Transverse colon (tissue), 4 donors: Measurements from ENCODE around the gene STAB2. TPM values are rescaled to one million over a fixed set of nuclear protein-coding genes. Genes with fewer than 3 reads are reported as not detected.

Experiments
- DNase-seq: peaks from one replicate; pipeline ENCODE4 v3.0.0-alpha.2; 2019
- H3K27ac ChIP-seq, 4 donors: fragments of 200-600 bp; sonication (generic); 2 replicates each; pipeline ENCODE4 v1.5.1; 2016 to 2018; ENCODE audit warnings: inconsistent platforms in 4 of 4
- H3K27me3 ChIP-seq: fragments of 200-600 bp; sonication (generic); 2 replicates; pipeline ENCODE4 v1.5.1; 2017; ENCODE audit warnings: inconsistent platforms
- H3K36me3 ChIP-seq, 4 donors: fragments of 200-600 bp; sonication (generic); 2 replicates each; pipeline ENCODE4 v1.5.1; 2017 to 2019; ENCODE audit warnings: inconsistent platforms in 4 of 4
- H3K4me1 ChIP-seq, 4 donors: fragments of 200-600 bp; sonication (generic); 2 replicates each; pipeline ENCODE4 v1.5.1; 2017 to 2020; ENCODE audit warnings: inconsistent platforms in 4 of 4
- H3K4me3 ChIP-seq, 4 donors: fragments of 200-600 bp; sonication (generic); 1 replicate in 1 of 4; 2 replicates in 3 of 4; pipeline versions ENCODE4 v1.5.1 to v1.6.1; 2017 to 2019; ENCODE audit warnings: inconsistent platforms in 4 of 4
- H3K9me3 ChIP-seq, 2 donors: fragments of 200-600 bp; sonication (generic); 2 replicates each; pipeline ENCODE4 v1.5.1; 2017 to 2019; ENCODE audit warnings: inconsistent platforms in 2 of 2
- CTCF ChIP-seq, 5 experiments: fragments of 200-600 bp in 3 of 5; fragments of 450-650 bp in 2 of 5; sonication (generic) in 3 of 5; IDR thresholded peaks; 1 replicate in 2 of 5; 2 replicates in 3 of 5; pipeline ENCODE4 v1.5.1; 2016 to 2017; ENCODE audit warnings: antibody characterized with exemption in 5 of 5, inconsistent platforms in 3 of 5, mild to moderate bottlenecking in 2 of 5, moderate library complexity in 1 of 5
- EP300 ChIP-seq: sonication (generic); formaldehyde crosslinking; IDR thresholded peaks from one replicate; pipeline ENCODE4 v1.6.1; 2017; ENCODE audit warnings: antibody characterized with exemption, low read depth
- POLR2A ChIP-seq: fragments of 450-650 bp; IDR thresholded peaks from one replicate; pipeline ENCODE4 v1.6.1; 2016; ENCODE audit warnings: antibody characterized with exemption, mild to moderate bottlenecking, moderate library complexity
- POLR2AphosphoS5 ChIP-seq, 3 donors: sonication (generic); formaldehyde crosslinking; IDR thresholded peaks; one replicate each; pipeline ENCODE4 v1.6.1; 2016; ENCODE audit warnings: antibody characterized with exemption in 3 of 3
- WGBS, 2 donors: methylation state at CpG; one replicate each; pipeline ENCODE4 v1.1.5; 2018; ENCODE audit warnings: low coverage in 1 of 2; 5-methylcytosine and 5-hydroxymethylcytosine counted together
- in situ Hi-C, 4 donors: fragments of 200-750 bp; cut with MboI; loops; one replicate each; pipeline versions ENCODE4 v1.15.0 to v1.15.1; 2017; ENCODE audit warnings: low sequenced_read_pairs in 3 of 4, low pct_ligation_motif_present in 1 of 4, low pct_unique_long_range_greater_than_20kb in 1 of 4
- intact Hi-C: fragments of 100-400 bp; cut with DNase I; formaldehyde crosslinking; loops from one replicate; pipeline ENCODE4 v1.15.1; 2023; ENCODE audit warnings: low total_unique reads
- total RNA-seq, 4 donors: library from RNA; depleted of rRNA; stranded (reverse); fragments of >200 nt; gene quantifications; one replicate each; pipeline ENCODE4 v1.1.0, GENCODE V29; 2016

The STAB2 gene
- total RNA-seq, 4 donors from 2014 or later: 0.48 to 1.9 (median 1.1) TPM; not detected in 1

GRCh38 chr12:103802586-103802886 lies 215.5 kb downstream of the STAB2 start:
- no peak for DNase-seq
- no peaks in the 10 kb centered on the region for H3K27me3 ChIP-seq
- H3K27ac ChIP-seq: peak overlapping the region in 3 of 4 donors; percentile 57 to 75 (median 75)
- no peaks in the 10 kb centered on the region for H3K9me3 ChIP-seq
- H3K4me3 ChIP-seq: no peak overlapping the region
- in situ Hi-C loops: no loop called here
- peaks cover 12 to 46% (median 21%) of the 10 kb centered on the region in 4 donors for H3K4me1 ChIP-seq
- WGBS, 2 donors: 91 to 100% methylated on average over 1 of the region's 1 CpG
- H3K36me3 ChIP-seq: no peaks in the 10 kb centered on the region
- TF ChIP-seq CTCF (IDR thresholded peaks at IDR 0.05) (no peak), POLR2AphosphoS5 (IDR thresholded peaks at IDR 0.05) (no peak), EP300 (no peak), POLR2A (no peak)
- intact Hi-C loops: no loop called here

- intact Hi-C loops (no loop called here), in situ Hi-C loops (no loop called here)
- Histone ChIP-seq H3K27ac (peak overlapping the region in 2 of 4 donors; percentile 53 to 68), H3K4me1 (peaks cover 12 to 49% (median 21%) of the 10 kb centered on the region in 4 donors), H3K9me3 (no peaks in the 10 kb centered on the region), H3K4me3 (no peak overlapping the region), H3K36me3 (no peaks in the 10 kb centered on the region), H3K27me3 (no peaks in the 10 kb centered on the region)
- no peak for DNase-seq
- 96 to 100% methylated on average over 1 of the region's 1 CpG for WGBS, 2 donors
- TF ChIP-seq POLR2A (no peak), EP300 (no peak), CTCF (IDR thresholded peaks at IDR 0.05) (no peak), POLR2AphosphoS5 (IDR thresholded peaks at IDR 0.05) (no peak)
Observed at GRCh38 chr12:103803847-103804246, 216.8 kb downstream of the STAB2 start.

- H3K36me3 ChIP-seq: no peaks in the 10 kb centered on the region
- H3K27ac ChIP-seq: peak overlapping the region; percentile 39 to 68 (median 52)
- 90 to 96% methylated on average over 4 to 5 of the region's 5 CpGs for WGBS, 2 donors
- no peak for TF ChIP-seq CTCF (IDR thresholded peaks at IDR 0.05)
- in situ Hi-C loops: no loop called here
- H3K9me3 ChIP-seq: no peaks in the 10 kb centered on the region
- H3K4me3 ChIP-seq: no peak overlapping the region
- H3K27me3 ChIP-seq: no peaks in the 10 kb centered on the region
- H3K4me1 ChIP-seq: peaks cover 0 to 29% (median 5%) of the 10 kb centered on the region in 4 donors
- no peak for DNase-seq
- intact Hi-C loops: no loop called here
Observed at GRCh38 chr12:103805655-103806360, 218.7 kb downstream of the STAB2 start.

GRCh38 chr12:103806803-103807202 lies 219.7 kb downstream of the STAB2 start:
- Histone ChIP-seq H3K9me3 (no peaks in the 10 kb centered on the region), H3K4me1 (peaks cover 0 to 26% (median 2%) of the 10 kb centered on the region in 4 donors), H3K36me3 (peaks cover 0 to 8% (median 0%) of the 10 kb centered on the region in 4 donors), H3K27ac (peak overlapping the region in 2 of 4 donors; percentile 33 to 42), H3K4me3 (no peak overlapping the region), H3K27me3 (no peaks in the 10 kb centered on the region)
- in situ Hi-C loops (no loop called here), intact Hi-C loops (no loop called here)
- TF ChIP-seq POLR2AphosphoS5 (IDR thresholded peaks at IDR 0.05) (no peak), CTCF (IDR thresholded peaks at IDR 0.05) (no peak), POLR2A (no peak), EP300 (no peak)
- 82 to 87% methylated on average over 4 of the region's 4 CpGs for WGBS, 2 donors
- no peak for DNase-seq
